ENCODE data around the gene KRI1. TPM values are rescaled to one million over a fixed set of nuclear protein-coding genes. Genes with fewer than 3 reads are reported as not detected.

KRI1 gene
- total and polyA plus RNA-seq, 2 of the 8 experiments (the other 6 are each of a cell fraction or from before 2014, with no cell fraction given), result 14.2 to 45.2 TPM

DNA sequence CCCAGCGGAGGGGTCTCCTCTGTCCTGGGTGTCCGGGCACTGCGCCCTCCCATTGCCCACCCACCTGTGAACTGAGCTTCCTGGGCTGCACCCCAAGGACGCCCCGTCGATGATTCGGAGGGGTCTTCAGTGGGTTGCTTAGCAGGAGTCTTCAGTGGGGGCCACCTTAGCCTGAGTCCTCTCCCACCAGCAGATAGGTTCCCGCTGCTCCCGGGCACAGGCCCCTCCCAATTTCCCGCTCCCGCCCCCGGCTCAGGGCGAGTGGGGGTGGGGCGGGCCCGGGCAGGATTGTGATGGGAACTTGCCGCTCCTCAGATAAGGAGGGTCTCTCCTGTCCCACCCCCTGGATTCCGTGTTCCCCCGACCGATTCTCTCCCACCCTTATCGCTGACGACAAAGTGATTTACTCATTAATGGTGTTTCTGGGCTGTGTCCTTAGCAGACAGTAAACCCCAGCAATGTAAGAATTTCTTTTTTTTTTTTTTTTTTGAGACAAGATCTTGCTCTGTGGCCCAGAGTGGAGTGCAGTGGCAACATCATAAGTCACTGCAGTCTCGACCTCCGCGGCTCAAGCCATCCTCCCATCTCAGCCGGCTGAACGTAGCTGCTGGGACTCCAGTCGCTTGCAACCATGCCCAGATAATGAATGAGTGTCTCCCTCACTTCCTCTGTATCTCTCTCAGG, 47.9 kb downstream of the KRI1 start:
- no peak for FAIRE-seq
- Histone ChIP-seq H3K9ac (replicated peaks in 1 of 4; ENCODE audit: extremely low read depth in 1 of 4, low read depth in 3 of 4, low read length in 3 of 4) (no peak overlapping the region), H2AFZ (ENCODE audit: low read length) (peak overlapping the region; percentile 89)

More for the DNA sequence above, 47.9 kb downstream of the KRI1 start:
- Histone ChIP-seq H3K36me3 (ENCODE audit: control insufficient read depth in 2 of 4, insufficient read depth in 4 of 4, low read length in 3 of 4) (no peaks in the 10 kb centered on the region), H3K9me3 (ENCODE audit: insufficient read depth in 2 of 2, low read depth in 1 of 2, low read length in 1 of 2) (no peaks in the 10 kb centered on the region), H4K91ac (replicated peaks; ENCODE audit: insufficient read length, low read length) (no peak overlapping the region), H3K23me2 (ENCODE audit: low read depth, low read length) (peaks cover 30% of the 10 kb centered on the region), H3K4ac (replicated peaks; ENCODE audit: insufficient read length, low read depth, low read length) (no peak overlapping the region), H3K56ac (replicated peaks; ENCODE audit: insufficient read length, low read depth, low read length) (no peak overlapping the region), H2BK15ac (ENCODE audit: low read length) (no peak overlapping the region), H3K27ac (ENCODE audit: low read depth, low read length) (no peak overlapping the region), H3K18ac (ENCODE audit: extremely low read depth, low read length) (peak overlapping the region; percentile 90), H3K14ac (ENCODE audit: insufficient read length) (no peak overlapping the region), H3K79me1 (ENCODE audit: low read depth, low read length) (no peaks in the 10 kb centered on the region; the same call in 1 of the 2 replicates), H4K20me1 (replicated peaks in 1 of 2; ENCODE audit: control insufficient read depth in 1 of 2, insufficient read depth in 2 of 2, low read length in 2 of 2) (peaks cover 2 to 6% of the 10 kb centered on the region in 2 experiments), H2BK12ac (ENCODE audit: low read depth, low read length) (peak overlapping the region; percentile 90; the same call in 1 of the 2 replicates), H2BK120ac (replicated peaks; ENCODE audit: low read depth, low read length) (no peak overlapping the region), H2BK5ac (ENCODE audit: low read depth, low read length) (no peak overlapping the region; the same call in 1 of the 2 replicates), H3K23ac (ENCODE audit: insufficient read length) (no peak overlapping the region), H2AK5ac (ENCODE audit: low read depth, low read length) (no peak overlapping the region), H3K4me3 (ENCODE audit: extremely low read depth in 1 of 4, insufficient read depth in 2 of 4, low read depth in 3 of 4, low read length in 4 of 4) (peak overlapping the region; percentile 67 to 79 (median 78)), H4K8ac (ENCODE audit: extremely low read depth, insufficient read depth, low read length) (no peak overlapping the region), H3K4me1 (replicated peaks in 1 of 4; ENCODE audit: control insufficient read depth in 3 of 4, insufficient read depth in 4 of 4, low read length in 3 of 4) (peaks cover 0 to 29% (median 10%) of the 10 kb centered on the region in 4 experiments; a peak in 5 of 7 replicates), H3K4me2 (ENCODE audit: insufficient read depth in 1 of 2, low read depth in 2 of 2, low read length in 2 of 2) (peak overlapping the region; percentile 82 to 94), H2BK20ac (ENCODE audit: low read length) (no peak overlapping the region), H4K5ac (ENCODE audit: insufficient read length, low read depth, low read length) (no peak overlapping the region), H3K79me2 (ENCODE audit: control insufficient read depth in 1 of 2, insufficient read depth in 2 of 2, low read length in 2 of 2) (no peaks in the 10 kb centered on the region), H3K27me3 (replicated peaks in 1 of 4; ENCODE audit: control insufficient read depth in 3 of 4, extremely low read depth in 1 of 4, insufficient read depth in 3 of 4, low read length in 3 of 4) (peaks cover 43 to 66% (median 62%) of the 10 kb centered on the region in 4 experiments; a peak in 6 of 7 replicates)
- WGBS, 2 experiments (ENCODE audit: extremely low coverage in 1 of 2, insufficient coverage in 1 of 2, insufficient read length in 1 of 2, insufficient replicate concordance in 2 of 2, low coverage in 1 of 2, low lambda C conversion rate in 2 of 2, missing lambda C conversion rate in 1 of 2), result 9% methylated on average over 15 of the region's 27 CpGs; no CpG with 5 or more reads in 1 of the 2 experiments
- ChIA-PET POLR2A (ENCODE audit: partially characterized antibody) (interaction anchor here (1.1 to 1.9 kb wide), 5 partner anchors 28 to 200 kb away, joined by 3 to 6 read pairs (median 3); partner anchors contain the start of gene DNM2), CTCF (ENCODE audit: partially characterized antibody) (interaction anchor here (1.5 to 5.6 kb wide), 4 partner anchors 10 to 64 kb away, joined by 4 to 46 read pairs (median 6); no protein-coding TSS in a partner anchor)
- peak; percentile 3 for TF ChIP-seq EZH2 (IDR thresholded peaks at IDR 0.05; ENCODE audit: low read depth, low read length, severe bottlenecking)
- TF ChIP-seq KDM4A (IDR thresholded peaks at IDR 0.05; ENCODE audit: low read depth, low read length, severe bottlenecking), result peak; percentile 51
- TF ChIP-seq, protein P1, sequence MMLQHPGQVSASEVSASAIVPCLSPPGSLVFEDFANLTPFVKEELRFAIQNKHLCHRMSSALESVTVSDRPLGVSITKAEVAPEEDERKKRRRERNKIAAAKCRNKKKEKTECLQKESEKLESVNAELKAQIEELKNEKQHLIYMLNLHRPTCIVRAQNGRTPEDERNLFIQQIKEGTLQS (IDR thresholded peaks at IDR 0.05; ENCODE audit: insufficient read depth, low read depth, low read length), result no peak
- TF ChIP-seq JUND (IDR thresholded peaks at IDR 0.05; ENCODE audit: low read length), result no peak
- peak in 1 of 2 experiments; percentile 87 for DNase-seq (ENCODE audit: low read depth in 1 of 2, low spot score in 2 of 2)
